ENCODE data around the gene USH2A.

USH2A gene

GRCh38 chr1:215645182-215645581 is 778.1 kb downstream of the USH2A start:
- DNase-seq (ENCODE audit: low spot score), result no peak
- no peak overlapping the region for H3K27ac ChIP-seq
- ChIA-PET CTCF (no interaction called here), POLR2A (ENCODE audit: low non-redundant PET) (no interaction called here)
- TF ChIP-seq CTCF (conservative IDR thresholded peaks at IDR 0.05; ENCODE audit: low read depth), result no peak

DNA sequence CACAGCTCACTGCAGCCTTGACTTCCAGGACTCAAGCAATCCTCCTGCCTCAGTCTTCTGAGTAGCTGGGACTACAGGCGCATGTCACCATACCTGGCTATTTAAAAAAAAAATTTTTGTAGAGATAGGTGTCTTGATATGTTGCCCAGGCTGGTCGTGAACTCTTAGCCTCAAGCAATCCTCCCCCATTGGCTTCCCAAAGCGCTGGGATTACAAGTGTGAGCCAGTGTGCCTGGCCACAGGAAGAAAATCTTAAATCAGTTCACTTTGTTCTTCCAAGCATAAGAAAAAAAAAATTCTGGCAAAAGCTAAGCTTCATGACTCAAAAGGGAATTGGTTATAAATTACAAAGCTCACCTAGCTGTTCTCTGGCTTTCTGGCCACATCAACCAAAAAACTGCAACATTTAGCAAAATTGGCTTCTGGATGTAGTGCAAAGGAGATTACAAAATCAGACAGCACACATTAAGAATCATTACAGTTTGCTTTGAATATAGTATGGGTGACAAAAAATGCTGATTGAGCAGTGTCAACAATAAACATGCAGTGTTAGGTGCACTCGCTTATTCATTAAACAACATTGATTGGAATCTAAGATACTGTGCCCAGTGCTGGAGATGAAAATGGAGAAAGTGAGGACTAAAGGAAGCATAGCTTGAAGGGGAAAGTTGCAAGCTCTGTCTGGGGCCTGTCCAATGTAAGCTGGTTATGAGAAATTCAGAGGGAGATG is 779.5 kb downstream of the USH2A start:
- TF ChIP-seq CTCF (conservative IDR thresholded peaks at IDR 0.05; ENCODE audit: low read depth), result no peak
- no peak for DNase-seq (ENCODE audit: low spot score)
- CTCF ChIA-PET, result no interaction called here
- POLR2A ChIA-PET (ENCODE audit: low non-redundant PET), result no interaction called here
- H3K27ac ChIP-seq, result no peak overlapping the region

DNA sequence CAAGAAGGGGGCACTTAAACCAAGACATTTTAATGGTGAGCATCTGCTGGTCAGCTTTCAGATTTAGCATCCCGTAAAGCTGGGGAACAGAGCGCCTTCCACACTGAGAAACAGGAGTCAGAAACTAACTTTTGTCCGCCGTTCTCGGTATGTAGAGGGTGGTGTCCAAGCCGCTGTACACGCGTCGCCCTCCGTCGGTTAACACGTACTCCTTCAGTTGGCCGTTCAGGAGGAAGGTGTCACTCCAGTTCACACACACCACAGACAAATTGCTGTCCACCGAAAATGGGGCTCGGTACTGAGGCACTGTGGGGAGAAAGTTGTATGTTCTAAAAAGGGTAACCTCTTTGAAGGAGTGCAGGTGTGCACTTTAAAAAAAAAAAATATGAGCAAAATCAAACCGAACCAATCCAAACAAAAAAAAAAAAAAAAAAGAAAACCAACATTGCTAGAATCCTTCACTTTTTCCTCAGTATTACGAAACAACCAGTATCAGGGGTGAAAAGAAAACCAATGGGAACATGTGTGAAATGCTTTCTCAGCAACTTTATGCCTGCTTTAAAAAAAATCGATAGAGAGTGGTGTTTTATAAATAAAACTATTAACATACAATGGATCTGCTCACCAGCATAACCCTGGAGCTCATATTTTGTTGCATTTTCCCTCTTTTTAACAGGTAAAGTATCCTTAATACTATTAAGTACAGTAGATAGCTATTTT is 782.7 kb downstream of the USH2A start:
- TF ChIP-seq CTCF (conservative IDR thresholded peaks at IDR 0.05; ENCODE audit: low read depth), result no peak
- no peak for DNase-seq (ENCODE audit: low spot score)
- ChIA-PET POLR2A (ENCODE audit: low non-redundant PET) (no interaction called here), CTCF (no interaction called here)
- H3K27ac ChIP-seq, result no peak overlapping the region

DNA sequence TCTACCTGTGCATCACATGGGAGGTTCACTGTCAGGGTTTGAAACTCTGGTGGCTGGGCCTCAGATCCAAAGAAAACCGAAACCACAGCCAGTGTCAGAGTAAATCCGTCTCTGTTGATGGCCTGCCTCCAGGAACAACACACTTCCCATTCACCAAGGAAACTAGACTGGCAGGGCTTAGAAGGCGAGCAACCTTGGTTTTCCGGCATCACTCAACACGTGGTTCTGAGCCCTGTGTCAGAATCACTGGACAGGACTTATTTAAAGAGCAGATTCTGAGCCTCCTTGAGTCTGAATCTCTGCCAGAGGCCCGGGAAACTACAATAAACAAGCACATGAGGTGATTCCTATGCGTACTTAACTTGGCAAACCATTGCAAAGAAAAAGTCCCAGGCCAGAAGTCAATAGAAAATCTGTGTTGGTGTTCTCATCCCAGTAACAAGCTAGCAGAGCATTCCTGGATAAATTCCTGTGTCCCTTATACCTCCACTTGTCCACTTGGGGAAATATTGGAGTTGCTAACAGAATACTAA is 786.1 kb downstream of the USH2A start:
- ChIA-PET CTCF (no interaction called here), POLR2A (ENCODE audit: low non-redundant PET) (no interaction called here)
- no peak overlapping the region for H3K27ac ChIP-seq
- TF ChIP-seq CTCF (conservative IDR thresholded peaks at IDR 0.05; ENCODE audit: low read depth), result no peak
- DNase-seq (ENCODE audit: low spot score), result no peak

GRCh38 chr1:215636258-215636965 is 786.8 kb downstream of the USH2A start:
- ChIA-PET CTCF (no interaction called here), POLR2A (ENCODE audit: low non-redundant PET) (no interaction called here)
- no peak for TF ChIP-seq CTCF (conservative IDR thresholded peaks at IDR 0.05; ENCODE audit: low read depth)
- no peak for DNase-seq (ENCODE audit: low spot score)
- H3K27ac ChIP-seq, result 0 out of 2 replicates have a peak overlapping the region, but pooled peaks have one; percentile 28

DNA sequence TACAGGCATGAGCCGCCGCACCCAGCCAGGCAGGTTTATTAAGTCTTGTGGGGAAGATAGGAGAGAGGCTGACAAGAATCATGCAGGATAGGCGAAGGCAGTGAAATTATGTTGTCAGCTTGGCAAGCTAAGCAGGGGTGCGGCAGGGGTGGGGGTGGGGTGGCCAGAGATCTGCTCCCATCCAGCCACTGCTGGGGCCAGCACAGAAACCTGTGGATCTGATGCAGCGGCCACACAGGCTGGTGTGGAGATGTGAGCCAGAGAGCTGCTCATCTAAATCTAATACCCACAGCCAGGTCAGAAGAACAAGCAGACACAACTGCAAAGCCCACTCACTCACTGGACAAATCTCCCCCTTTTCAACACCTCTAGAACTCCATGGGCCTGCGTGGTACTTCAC is 787.4 kb downstream of the USH2A start:
- no peak overlapping the region for H3K27ac ChIP-seq
- TF ChIP-seq CTCF (conservative IDR thresholded peaks at IDR 0.05; ENCODE audit: low read depth), result no peak
- CTCF ChIA-PET, result no interaction called here
- DNase-seq (ENCODE audit: low spot score), result no peak
- POLR2A ChIA-PET (ENCODE audit: low non-redundant PET), result no interaction called here

Data from RWPE1 (cell line).